ENCODE results near the gene SORBS1. TPM values are rescaled to one million over a fixed set of nuclear protein-coding genes. Genes with fewer than 3 reads are reported as not detected.

The SORBS1 gene
- total and polyA plus RNA-seq, 2 experiments from 2014 or later: 11.0 to 20.6 TPM

DNA sequence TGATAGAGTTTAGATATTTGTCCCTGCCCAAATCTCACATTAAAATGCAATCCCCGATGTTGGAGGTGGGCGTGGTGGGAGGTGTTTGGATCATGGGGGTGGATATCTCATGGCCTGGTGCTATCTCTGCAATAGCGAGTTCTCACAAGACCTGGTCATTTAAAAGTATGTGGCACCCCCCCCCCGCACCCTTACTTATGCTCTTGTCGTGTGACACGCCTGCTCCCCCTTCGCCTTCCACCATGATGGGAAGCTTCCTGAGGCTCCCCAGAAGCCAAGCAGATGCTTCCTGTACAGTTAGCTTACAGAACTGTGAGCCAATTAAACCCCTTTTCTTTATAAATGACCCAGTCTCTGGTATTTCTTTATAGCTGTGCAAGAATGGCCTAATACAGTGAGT, 118.8 kb downstream of the SORBS1 start:
- H3K27me3 ChIP-seq: no peaks in the 10 kb centered on the region

GRCh38 chr10:95441547-95441923, 119.6 kb downstream of the SORBS1 start:
- no peaks in the 10 kb centered on the region for H3K36me3 ChIP-seq
- H3K4me1 ChIP-seq (ENCODE audit: low read depth): peaks cover 17% of the 10 kb centered on the region
- H3K27me3 ChIP-seq: no peaks in the 10 kb centered on the region
- no peak for DNase-seq (ENCODE audit: low read depth in 1 of 2, low spot score in 1 of 2)
- no peak overlapping the region for H3K4me3 ChIP-seq
- TF ChIP-seq, protein P1, sequence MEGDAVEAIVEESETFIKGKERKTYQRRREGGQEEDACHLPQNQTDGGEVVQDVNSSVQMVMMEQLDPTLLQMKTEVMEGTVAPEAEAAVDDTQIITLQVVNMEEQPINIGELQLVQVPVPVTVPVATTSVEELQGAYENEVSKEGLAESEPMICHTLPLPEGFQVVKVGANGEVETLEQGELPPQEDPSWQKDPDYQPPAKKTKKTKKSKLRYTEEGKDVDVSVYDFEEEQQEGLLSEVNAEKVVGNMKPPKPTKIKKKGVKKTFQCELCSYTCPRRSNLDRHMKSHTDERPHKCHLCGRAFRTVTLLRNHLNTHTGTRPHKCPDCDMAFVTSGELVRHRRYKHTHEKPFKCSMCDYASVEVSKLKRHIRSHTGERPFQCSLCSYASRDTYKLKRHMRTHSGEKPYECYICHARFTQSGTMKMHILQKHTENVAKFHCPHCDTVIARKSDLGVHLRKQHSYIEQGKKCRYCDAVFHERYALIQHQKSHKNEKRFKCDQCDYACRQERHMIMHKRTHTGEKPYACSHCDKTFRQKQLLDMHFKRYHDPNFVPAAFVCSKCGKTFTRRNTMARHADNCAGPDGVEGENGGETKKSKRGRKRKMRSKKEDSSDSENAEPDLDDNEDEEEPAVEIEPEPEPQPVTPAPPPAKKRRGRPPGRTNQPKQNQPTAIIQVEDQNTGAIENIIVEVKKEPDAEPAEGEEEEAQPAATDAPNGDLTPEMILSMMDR (IDR thresholded peaks at IDR 0.05; ENCODE audit: low read depth, low read length): no peak
- H3K9me3 ChIP-seq (ENCODE audit: low read depth): no peaks in the 10 kb centered on the region
- no peak overlapping the region for H3K27ac ChIP-seq

More for the DNA sequence above, 118.8 kb downstream of the SORBS1 start:
- TF ChIP-seq, protein P1 (IDR thresholded peaks at IDR 0.05; ENCODE audit: low read depth, low read length): no peak
- no peak overlapping the region for H3K4me3 ChIP-seq
- DNase-seq (ENCODE audit: low read depth in 1 of 2, low spot score in 1 of 2): no peak
- peaks cover 17% of the 10 kb centered on the region for H3K4me1 ChIP-seq (ENCODE audit: low read depth)
- H3K27ac ChIP-seq: no peak overlapping the region
- H3K36me3 ChIP-seq: no peaks in the 10 kb centered on the region
- no peaks in the 10 kb centered on the region for H3K9me3 ChIP-seq (ENCODE audit: low read depth)

DNA sequence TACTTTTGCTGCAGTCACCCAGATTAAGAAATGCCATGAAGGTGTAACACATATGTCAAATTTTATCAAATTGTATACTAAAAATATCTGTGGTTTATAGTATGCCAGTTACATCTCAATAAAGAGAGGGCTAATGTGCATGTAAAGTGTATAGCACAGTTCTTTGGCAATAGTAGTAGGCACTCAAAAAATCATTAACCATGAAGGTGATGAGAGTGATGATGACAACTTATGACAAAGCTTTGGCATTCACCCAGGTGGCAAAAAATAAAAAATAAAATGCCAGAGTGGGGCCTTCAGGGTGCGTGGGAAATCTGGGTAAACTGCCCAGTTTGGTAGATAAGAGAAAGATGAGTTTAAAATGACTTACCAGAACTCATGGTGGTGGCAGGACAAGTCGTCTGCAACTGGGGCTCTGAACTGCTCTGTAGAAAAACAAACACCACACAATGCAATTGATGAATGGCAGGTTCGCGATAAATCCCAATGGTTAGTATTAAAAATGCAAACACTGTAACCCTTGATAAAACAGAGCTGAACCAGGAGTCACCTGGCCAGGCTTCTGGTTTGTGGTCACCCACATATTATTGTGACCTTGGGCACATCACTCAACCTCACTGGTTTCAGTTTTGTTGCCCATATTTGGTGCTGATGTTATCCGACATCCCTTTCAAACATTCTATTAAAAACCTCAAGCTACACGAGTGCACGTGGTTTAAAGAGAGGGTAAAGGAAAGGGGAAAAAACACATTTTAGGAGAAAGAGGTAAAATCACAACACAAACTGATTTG, 120.2 kb downstream of the SORBS1 start:
- H3K27me3 ChIP-seq: no peaks in the 10 kb centered on the region
- TF ChIP-seq, protein P1 (IDR thresholded peaks at IDR 0.05; ENCODE audit: low read depth, low read length): no peak
- H3K9me3 ChIP-seq (ENCODE audit: low read depth): no peaks in the 10 kb centered on the region
- peaks cover 17% of the 10 kb centered on the region for H3K4me1 ChIP-seq (ENCODE audit: low read depth)
- no peak overlapping the region for H3K27ac ChIP-seq
- H3K4me3 ChIP-seq: no peak overlapping the region
- DNase-seq (ENCODE audit: low read depth in 1 of 2, low spot score in 1 of 2): no peak
- H3K36me3 ChIP-seq: no peaks in the 10 kb centered on the region

DNA sequence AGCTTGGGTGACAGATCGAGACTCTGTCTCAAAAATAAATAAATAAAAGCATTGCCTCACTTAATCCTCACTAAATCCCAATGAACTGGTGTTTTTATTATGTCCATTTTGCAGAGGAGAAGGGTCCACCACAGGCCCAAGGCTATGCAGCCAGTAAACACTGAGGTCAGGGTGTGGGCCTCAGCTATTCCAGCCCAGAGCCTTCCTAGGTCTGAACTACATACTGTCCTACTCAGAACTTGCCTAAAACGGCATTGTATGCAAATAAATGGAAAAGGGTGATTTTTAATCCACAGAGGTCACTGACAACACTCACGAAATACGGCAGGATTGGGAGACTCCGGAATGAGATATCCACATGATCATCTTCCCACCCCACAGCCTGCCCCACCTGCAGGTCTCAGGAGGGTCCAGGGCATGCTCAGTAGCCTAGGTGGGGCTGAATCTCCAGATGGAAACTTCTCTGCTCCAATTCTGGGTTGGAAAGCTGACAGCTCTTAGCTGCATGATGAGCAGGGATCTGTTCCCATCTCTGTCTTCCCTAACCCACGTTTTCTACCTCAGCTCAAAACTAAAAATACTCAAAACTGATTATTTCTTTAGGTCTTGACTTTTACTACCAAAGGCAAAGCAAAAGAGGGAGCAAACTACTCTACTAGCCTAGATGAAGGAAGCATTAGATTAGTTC, 121.0 kb downstream of the SORBS1 start:
- no peak for DNase-seq (ENCODE audit: low read depth in 1 of 2, low spot score in 1 of 2)
- H3K36me3 ChIP-seq: no peaks in the 10 kb centered on the region
- no peaks in the 10 kb centered on the region for H3K9me3 ChIP-seq (ENCODE audit: low read depth)
- H3K4me3 ChIP-seq: no peak overlapping the region
- no peaks in the 10 kb centered on the region for H3K27me3 ChIP-seq
- TF ChIP-seq, protein P1 (IDR thresholded peaks at IDR 0.05; ENCODE audit: low read depth, low read length): no peak
- H3K27ac ChIP-seq: no peak overlapping the region
- H3K4me1 ChIP-seq (ENCODE audit: low read depth): peaks cover 12% of the 10 kb centered on the region

DNA sequence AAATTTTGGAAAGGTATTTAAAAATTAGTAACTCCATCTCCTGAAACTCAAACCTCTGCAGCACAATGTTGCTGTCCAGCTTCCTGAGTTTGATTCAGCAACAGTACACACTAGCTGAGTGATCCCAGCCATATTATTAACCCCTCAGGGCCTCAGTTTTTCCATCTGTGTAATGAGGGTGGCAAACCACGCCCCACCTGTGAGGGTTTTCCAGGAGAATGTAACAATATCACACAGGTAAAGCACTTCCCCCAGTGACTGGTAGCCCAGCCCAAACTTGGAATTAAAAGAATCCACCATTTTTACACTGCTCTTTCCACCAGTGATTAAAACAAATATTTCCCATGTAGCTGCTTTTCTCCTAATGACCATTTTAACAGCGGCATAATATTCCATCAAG, 122.4 kb downstream of the SORBS1 start:
- Histone ChIP-seq H3K36me3 (no peaks in the 10 kb centered on the region), H3K9me3 (ENCODE audit: low read depth) (no peaks in the 10 kb centered on the region), H3K4me3 (no peak overlapping the region), H3K4me1 (ENCODE audit: low read depth) (peaks cover 3% of the 10 kb centered on the region), H3K27ac (no peak overlapping the region), H3K27me3 (no peaks in the 10 kb centered on the region)
- TF ChIP-seq, protein P1 (IDR thresholded peaks at IDR 0.05; ENCODE audit: low read depth, low read length): no peak
- DNase-seq (ENCODE audit: low read depth in 1 of 2, low spot score in 1 of 2): no peak
